Measurements from ENCODE around the gene C10orf105. TPM values are rescaled to one million over a fixed set of nuclear protein-coding genes. Genes with fewer than 3 reads are reported as not detected.

C10orf105 gene
- total RNA-seq, 1 donor from 2014 or later, result not detected

- CTCF ChIA-PET, result interaction anchor here (0.6 to 3.0 kb wide), 15 partner anchors 13 to 645 kb away, joined by 3 to 22 read pairs (median 4); partner anchors contain the start of genes CDH23 and SLC29A3
- ATAC-seq (ENCODE audit: low read depth), result peak; percentile 87
- Mint-ChIP-seq H3K4me1 (peaks cover 63% of the 10 kb centered on the region), H3K27me3 (no peaks in the 10 kb centered on the region), H3K4me3 (peak overlapping the region; percentile 28), H3K36me3 (ENCODE audit: low read depth) (no peaks in the 10 kb centered on the region), H3K9me3 (peaks cover 2% of the 10 kb centered on the region), H3K27ac (peak overlapping the region; percentile 74)
- peak; percentile 67 for DNase-seq
- POLR2A ChIA-PET, result interaction anchor here (1.0 to 2.8 kb wide), 10 partner anchors 14 to 375 kb away, joined by 3 to 19 read pairs (median 8); partner anchors contain the start of genes SLC29A3 and VSIR
- intact Hi-C loops (cut with micrococcal nuclease), result loop anchor here (1.0 to 10.0 kb wide), 7 partner anchors 34 to 320 kb away; partner anchors contain the start of gene VSIR
- TF ChIP-seq CTCF (IDR thresholded peaks at IDR 0.05), result no peak
Measured at GRCh38 chr10:71694567-71694968, 25.0 kb downstream of the C10orf105 start.

- no peak for TF ChIP-seq CTCF (IDR thresholded peaks at IDR 0.05)
- Mint-ChIP-seq H3K27me3 (no peaks in the 10 kb centered on the region), H3K9me3 (peaks cover 2% of the 10 kb centered on the region), H3K36me3 (ENCODE audit: low read depth) (no peaks in the 10 kb centered on the region), H3K4me3 (peak overlapping the region; percentile 39), H3K4me1 (peaks cover 62% of the 10 kb centered on the region), H3K27ac (peak overlapping the region; percentile 74)
- intact Hi-C loops (cut with micrococcal nuclease), result loop anchor here (1.0 to 10.0 kb wide), 7 partner anchors 34 to 319 kb away; partner anchors contain the start of gene VSIR
- ChIA-PET POLR2A (interaction anchor here (0.6 to 2.8 kb wide), 17 partner anchors 14 to 554 kb away, joined by 3 to 19 read pairs (median 7); partner anchors contain the start of genes SLC29A3 and VSIR), CTCF (interaction anchor here (0.8 to 3.0 kb wide), 12 partner anchors 14 to 380 kb away, joined by 3 to 22 read pairs (median 4); partner anchors contain the start of genes CDH23 and SLC29A3)
- ATAC-seq (ENCODE audit: low read depth) (peak; percentile 22), DNase-seq (no peak)
Measured at GRCh38 chr10:71694039-71694501, 25.5 kb downstream of the C10orf105 start.

- Mint-ChIP-seq H3K36me3 (ENCODE audit: low read depth) (no peaks in the 10 kb centered on the region), H3K4me1 (peaks cover 55% of the 10 kb centered on the region), H3K27me3 (no peaks in the 10 kb centered on the region), H3K27ac (peak overlapping the region; percentile 74), H3K4me3 (peak overlapping the region; percentile 39), H3K9me3 (peaks cover 2% of the 10 kb centered on the region)
- intact Hi-C loops (cut with micrococcal nuclease), result loop anchor here (5.0 to 10.0 kb wide), 2 partner anchors 54 to 319 kb away; no protein-coding TSS in a partner anchor
- POLR2A ChIA-PET, result interaction anchor here (0.6 to 2.8 kb wide), 12 partner anchors 15 to 379 kb away, joined by 3 to 17 read pairs (median 6); partner anchors contain the start of gene SLC29A3
- CTCF ChIA-PET, result interaction anchor here (0.7 to 3.0 kb wide), 7 partner anchors 15 to 379 kb away, joined by 3 to 22 read pairs (median 3); partner anchors contain the start of genes CDH23 and VSIR
- no peak for ATAC-seq (ENCODE audit: low read depth)
- TF ChIP-seq CTCF (IDR thresholded peaks at IDR 0.05), result no peak
- DNase-seq, result no peak
Measured at GRCh38 chr10:71693377-71693776, 26.2 kb downstream of the C10orf105 start.

GRCh38 chr10:71692598-71693306 lies 26.8 kb downstream of the C10orf105 start:
- TF ChIP-seq CTCF (IDR thresholded peaks at IDR 0.05), result no peak
- DNase-seq (no peak), ATAC-seq (ENCODE audit: low read depth) (no peak)
- ChIA-PET CTCF (interaction anchor here (0.7 to 0.8 kb wide), 2 partner anchors 19 to 81 kb away, joined by 3 read pairs; partner anchors contain the start of gene VSIR), POLR2A (interaction anchor here (0.8 to 2.8 kb wide), 6 partner anchors 16 to 316 kb away, joined by 3 to 17 read pairs (median 5); no protein-coding TSS in a partner anchor)
- no peaks in the 10 kb centered on the region for H3K36me3 Mint-ChIP-seq (ENCODE audit: low read depth)
- peaks cover 50% of the 10 kb centered on the region for H3K4me1 Mint-ChIP-seq
- peaks cover 6% of the 10 kb centered on the region for H3K9me3 Mint-ChIP-seq
- intact Hi-C loops (cut with micrococcal nuclease), result loop anchor here (5.0 to 10.0 kb wide), 2 partner anchors 55 to 318 kb away; no protein-coding TSS in a partner anchor
- no peak overlapping the region for H3K27ac Mint-ChIP-seq
- no peak overlapping the region for H3K4me3 Mint-ChIP-seq
- H3K27me3 Mint-ChIP-seq, result no peaks in the 10 kb centered on the region
